NCI-H69 (cell line): ENCODE data around the gene RHOG.
"Not testable (repeated sequence)": the region's sequence is repeated elsewhere in the genome, so short reads cannot be mapped to it uniquely, and the experiment has no call there.

Experiments
- DNase-seq: peaks from one replicate; lab custom pipeline; 2025; lab: John Stamatoyannopoulos, UW

Gene RHOG

DNA sequence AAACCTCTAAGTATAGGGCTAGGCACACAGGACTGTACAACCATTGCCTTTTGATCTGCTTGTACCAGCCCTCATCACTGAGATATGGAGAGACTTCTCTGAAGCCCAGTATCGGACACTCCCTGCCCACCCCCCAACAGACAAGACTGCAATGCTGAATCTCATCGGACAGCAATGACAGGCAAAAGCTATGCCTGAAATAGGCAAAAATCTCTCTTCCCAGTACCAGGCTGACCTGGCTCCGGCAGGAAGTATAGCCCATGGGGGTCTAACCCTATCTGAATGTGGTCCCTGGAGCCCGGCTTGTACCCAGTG lies 6.5 kb downstream of the RHOG start:
- no peak for DNase-seq

DNA sequence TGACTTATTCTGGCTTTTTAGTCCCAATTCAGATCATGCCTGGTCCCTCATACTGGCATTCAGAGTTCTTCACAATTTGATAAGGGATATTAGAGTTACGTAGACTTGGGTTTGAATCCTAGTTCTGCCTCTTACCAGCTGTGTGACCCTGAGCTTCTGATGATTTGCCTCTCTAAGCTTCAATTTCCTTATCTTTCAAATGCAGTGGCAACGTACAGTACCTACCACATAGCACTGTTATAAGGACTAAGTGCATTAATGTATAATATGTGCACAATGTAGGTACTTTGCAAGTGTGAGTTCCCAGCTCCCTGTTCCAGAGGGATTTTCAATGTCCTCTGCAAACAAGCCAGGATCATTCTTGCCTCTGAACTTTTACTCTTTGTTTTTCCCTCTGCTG lies 7.3 kb downstream of the RHOG start:
- DNase-seq, result no peak

DNA sequence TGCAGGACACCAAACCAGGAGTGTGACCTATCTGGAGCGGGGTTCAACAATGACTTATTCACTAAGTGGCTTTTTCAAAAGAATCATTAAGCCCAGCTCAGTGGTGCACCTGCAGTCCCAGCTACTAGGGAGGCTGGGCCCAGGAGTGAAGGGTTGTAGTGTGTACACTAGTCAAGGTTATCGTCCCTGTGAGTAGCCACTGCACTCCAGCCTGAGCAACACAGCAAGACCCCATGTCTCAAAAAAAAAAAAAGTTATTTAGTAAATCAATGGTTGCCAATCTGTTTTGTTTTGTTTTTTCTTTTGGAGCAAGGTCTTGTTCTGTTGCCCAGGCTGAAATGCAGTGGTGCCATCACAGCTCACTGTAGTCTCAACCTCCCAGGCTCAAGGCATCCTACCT lies 7.9 kb downstream of the RHOG start:
- DNase-seq, result no peak

DNA sequence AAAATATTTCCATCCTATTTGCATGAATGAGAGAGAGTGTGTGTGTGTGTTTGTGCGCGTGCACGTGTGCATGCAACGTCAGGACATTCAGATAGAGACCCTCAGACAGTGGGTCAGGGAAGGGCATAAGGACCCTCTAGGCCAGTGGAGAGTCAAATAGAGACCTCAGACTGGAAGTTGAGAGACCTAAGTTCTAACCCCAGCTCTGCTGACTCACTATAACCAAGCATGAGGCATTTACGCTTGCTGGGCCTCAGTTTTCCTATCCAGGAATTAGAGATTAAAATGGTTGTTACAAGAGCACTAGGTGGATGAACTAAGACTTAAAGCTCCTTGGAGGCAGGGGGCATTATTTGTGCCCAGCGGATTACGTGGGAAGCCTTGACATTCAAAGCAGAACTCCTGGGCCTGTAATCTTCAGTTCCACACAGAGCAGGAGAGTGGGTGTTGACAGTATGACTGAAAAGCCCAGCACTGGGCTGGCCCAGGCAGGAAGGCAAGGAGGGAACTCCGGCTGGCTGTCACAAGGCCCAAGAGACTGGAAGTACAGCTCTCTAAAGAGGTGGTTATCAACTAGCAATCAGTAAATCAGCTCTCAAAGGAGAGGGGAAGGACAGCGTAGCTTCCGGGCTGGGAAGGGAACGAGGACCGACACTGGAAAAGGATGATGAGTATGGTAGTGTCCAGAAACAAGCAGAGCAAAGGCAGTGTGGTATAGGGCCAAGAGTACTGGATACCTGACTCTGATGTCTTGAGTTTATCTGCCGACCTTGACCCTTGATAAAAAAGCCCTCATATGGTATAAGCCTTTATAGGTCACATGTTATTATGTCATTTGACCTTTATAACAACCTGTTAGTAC lies 9.2 kb downstream of the RHOG start:
- DNase-seq, result no peak

DNA sequence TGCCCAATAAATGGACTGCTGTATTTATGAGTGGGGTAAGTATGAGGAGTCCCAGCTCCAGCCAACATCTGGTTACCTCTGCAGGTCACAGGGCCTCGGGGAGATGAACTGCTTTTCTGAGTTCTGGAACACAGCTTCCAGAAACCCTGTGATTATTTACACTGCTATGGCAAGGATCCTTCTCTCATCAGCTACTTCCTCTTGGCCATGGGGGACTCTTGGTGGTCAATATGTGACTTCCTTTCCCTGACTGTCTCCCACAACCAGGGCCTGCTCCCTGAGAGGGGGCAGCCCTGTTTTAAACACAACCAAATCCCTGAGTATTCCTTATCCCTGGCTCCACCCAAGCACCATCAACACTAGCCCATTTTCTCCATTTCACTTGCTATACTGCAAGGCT lies 10.0 kb downstream of the RHOG start:
- DNase-seq, result no peak

DNA sequence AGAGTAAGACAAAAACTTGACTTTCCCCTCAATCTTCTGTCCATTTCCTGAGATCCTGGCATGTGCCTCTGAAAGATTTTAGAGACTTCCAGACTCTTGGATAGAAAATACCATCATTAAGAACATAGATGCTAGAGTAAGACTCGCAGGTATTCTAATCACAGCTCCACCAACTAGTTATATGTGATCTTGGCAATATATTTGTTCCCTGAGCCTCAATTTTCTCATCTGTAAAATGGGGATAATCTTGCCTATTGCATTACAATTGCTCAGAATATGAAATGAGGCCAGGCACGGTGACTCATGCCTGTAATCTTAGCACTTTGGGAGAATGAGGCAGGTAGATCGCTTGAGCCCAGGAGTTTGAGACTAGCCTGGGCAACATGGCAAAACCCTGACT lies 10.7 kb downstream of the RHOG start:
- DNase-seq, result no peak

DNA sequence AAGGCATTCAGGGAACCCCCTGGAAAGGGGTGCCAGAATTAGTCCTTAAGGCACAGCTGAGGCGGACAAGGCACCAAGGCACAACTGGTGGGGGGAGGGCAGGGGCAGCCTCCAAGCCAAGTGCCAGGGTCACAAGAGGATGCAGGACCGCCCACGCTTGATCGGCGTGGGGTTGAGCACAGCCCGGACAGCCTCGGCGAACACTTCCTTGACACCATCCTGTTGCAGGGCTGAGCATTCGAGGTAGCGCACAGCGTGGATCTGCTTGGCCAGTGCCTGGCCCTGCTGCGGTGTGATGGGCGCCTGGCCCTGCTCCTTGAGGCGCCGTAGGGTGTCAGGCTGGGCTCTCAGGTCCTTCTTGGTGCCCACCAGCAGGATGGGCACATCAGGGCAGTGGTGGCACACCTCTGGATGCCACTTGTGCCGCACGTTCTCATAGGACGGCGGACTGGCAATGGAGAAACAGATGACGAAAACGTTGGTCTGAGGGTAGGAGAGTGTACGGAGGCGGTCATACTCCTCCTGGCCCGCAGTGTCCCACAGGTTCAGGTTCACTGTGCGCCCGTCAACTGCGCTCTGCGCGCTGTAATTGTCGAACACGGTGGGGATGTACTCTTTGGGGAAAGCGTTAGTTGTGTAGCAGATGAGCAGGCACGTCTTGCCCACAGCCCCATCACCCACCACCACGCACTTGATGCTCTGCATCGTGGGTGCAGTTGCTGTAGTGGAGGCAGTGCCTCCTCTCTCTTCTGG lies 13.1 kb downstream of the RHOG start:
- no peak for DNase-seq

DNA sequence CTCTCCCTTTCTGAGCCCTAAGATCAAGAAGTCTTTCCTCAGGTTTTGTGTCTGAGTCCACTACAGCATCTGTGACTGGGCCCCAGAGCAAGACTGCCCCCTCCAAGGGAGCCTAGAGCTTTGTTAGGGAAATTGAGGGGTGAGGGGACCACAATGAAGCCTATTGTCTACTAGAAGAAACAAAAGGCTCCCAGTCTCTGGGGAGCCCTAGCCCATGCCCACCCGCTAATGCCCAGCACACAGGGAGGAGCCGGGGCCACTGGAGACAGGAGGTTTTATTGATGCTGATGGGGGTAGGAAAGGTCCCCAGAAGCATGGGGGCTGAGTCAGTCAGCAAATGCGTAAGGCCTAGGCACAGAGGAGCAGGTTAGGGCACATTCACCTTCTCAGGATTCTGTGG lies 14.0 kb downstream of the RHOG start:
- no peak for DNase-seq

DNA sequence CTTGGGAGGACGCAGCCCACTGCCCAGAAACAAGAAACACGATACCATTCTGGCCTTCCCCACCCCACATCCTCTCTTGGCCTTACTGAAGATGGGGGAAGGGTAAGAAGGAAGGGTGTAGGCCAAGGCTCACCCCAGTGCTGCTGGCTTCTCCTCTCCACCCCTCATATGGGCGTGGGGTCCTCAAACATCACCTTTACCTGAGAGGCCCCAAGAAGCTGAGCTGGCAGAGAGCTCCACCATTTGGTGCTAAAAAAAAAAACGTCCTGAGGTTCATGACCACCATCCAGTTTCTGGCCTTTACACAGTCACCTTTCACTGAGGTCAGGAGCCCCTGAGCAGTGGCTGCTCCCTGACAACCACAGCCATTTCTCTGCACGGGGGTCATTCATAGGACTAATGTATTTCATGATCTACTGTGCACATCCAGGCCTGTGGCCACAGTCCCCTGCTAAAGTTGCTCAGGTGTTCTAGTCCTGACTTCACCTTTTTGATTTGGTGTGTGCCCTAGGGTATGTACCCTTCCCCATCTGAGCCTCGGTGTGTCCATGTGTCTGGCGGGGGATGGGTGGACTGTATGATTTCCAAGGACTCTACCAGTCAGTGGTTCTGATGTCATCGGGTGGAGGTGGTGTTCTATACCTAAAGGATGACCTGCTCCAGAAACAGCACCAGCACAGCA lies 15.1 kb downstream of the RHOG start:
- no peak for DNase-seq

DNA sequence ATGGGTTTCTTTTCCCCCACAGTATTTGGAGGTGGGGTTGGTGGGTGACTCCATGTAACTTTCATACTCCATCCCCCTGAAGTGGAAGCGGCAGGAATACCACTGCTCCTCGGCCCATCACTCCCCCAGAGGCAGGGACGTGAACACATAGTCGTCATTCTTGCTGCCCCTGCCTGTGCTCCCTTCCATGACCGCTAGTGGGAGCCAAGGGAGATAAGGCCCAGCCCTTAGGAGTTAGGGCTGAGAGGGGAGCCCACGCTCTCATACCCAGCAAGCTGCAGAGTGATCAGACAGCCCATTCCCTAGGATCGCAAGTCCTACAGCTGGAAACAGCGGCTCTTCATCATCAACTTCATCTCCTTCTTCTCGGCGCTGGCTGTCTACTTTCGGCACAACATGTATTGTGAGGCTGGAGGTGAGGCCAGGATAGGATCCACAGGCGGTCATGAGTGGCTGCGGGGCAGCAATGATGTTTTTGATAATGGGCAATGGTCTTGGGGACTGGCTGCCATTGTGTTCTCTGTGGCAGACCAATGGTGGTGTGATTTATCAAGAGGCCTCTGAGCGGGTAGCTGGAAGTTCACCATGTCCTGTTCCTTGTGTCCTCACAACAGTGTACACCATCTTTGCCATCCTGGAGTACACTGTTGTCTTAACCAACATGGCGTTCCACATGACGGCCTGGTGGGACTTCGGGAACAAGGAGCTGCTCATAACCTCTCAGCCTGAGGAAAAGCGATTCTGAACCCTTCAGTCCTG lies 15.9 kb downstream of the RHOG start:
- DNase-seq, result peak; percentile 70

DNA sequence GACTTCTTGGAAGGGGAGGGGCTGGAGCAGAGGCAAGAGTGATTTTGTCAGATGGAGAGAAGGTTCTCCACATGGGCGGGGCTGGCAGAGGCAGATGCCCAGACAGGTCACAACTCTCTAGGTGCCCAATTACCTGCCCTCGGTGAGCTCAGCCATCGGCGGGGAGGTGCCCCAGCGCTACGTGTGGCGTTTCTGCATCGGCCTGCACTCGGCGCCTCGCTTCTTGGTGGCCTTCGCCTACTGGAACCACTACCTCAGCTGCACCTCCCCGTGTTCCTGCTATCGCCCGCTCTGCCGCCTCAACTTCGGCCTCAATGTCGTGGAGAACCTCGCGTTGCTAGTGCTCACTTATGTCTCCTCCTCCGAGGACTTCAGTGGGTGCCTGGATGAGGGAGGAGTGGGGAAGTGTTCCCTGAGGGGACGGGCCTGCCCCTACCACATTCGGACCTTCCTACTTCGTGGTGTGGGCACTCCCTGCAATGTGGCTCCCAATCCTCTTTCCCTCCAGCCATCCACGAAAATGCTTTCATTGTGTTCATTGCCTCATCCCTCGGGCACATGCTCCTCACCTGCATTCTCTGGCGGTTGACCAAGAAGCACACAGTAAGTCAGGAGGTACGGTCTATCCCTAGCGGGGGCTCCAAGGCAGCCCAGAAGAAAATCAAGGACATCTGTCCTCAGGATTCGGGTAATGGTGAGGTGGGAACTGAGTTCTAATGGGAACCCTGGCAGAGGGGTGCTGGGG lies 16.8 kb downstream of the RHOG start:
- no peak for DNase-seq

DNA sequence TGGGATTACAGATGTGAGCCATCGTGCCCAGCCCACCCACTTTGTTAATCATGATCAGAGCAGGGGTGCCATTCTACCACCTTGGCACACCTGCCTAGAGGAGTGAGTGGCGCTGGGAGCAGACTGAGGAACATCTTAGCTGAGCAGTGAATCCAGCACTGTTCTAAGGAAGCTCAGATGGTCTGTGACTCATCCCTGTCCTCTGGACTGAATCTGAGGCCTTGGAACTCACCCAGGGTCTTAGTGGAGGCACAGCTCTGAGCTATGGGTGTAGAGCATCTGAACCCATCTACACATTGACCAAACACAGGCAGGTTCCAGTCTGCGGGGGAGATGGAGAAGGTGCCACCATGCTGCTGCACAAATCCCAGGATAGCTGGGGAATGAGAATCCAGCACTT lies 17.5 kb downstream of the RHOG start:
- no peak for DNase-seq

DNA sequence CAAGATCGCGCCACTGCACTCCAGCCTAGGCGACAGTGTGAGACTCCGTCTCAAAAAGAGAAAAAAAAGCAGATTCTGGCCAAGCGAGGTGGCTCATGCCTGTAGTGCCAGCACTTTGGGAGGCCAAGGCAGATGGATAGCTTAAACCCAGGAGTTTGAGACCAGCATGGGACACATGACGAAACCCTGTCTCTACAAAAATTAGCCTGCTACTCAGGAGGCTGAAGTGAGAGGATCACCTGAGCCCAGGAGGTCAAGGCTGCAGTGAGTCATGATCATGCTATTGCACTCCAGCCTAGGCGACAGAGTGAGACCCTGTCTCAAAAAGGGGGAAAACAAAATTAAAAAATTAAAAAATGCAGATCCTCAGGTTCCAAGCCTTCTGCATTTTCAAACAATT lies 18.4 kb downstream of the RHOG start:
- DNase-seq, result no peak

DNA sequence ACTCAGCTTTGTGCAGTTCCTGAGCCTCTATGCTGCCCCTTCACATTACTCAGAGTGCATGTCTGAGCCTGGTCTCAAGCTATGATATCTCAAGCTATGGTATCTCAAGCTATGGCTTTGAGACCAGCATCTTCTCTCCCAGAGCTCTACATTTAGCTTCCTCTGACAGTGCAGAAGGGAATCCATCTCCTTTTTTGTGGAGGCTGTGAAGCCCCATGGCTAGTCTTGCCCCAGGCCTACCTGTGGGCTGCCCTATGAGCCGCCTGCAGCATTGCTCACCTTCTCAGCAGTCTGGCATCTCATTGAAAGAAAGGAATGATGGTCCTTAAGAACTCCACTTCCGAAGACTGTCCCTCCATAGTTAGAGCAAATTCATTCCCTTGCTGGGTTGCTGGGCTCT lies 19.8 kb downstream of the RHOG start:
- DNase-seq, result no peak

DNA sequence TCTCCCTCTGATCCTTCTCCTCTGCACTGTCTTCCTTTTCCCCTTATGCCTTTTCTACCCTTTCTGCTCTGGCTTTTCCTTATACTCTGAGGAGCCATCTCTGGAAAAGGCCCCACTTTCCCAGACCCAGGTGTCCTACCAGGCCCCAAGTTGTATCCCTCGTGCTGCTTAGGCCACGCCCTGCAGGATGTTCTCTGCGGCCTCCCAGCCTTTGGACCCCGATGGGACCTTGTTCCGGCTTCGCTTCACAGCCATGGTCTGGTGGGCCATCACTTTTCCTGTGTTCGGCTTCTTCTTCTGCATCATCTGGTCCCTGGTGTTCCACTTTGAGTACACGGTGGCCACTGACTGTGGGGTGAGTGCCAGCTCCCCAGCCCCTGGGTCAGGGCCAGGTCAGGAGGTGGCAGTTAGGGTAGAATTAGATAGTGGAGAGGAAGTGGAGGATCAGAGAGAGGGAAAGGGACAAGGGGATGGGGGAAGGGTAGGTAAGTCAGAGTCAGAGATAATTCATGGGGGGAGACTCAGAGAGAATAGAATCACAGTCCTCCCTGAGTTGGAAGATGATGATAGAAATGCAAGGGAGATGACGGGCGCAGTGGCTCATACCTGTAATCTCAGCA lies 23.5 kb downstream of the RHOG start:
- DNase-seq, result no peak

DNA sequence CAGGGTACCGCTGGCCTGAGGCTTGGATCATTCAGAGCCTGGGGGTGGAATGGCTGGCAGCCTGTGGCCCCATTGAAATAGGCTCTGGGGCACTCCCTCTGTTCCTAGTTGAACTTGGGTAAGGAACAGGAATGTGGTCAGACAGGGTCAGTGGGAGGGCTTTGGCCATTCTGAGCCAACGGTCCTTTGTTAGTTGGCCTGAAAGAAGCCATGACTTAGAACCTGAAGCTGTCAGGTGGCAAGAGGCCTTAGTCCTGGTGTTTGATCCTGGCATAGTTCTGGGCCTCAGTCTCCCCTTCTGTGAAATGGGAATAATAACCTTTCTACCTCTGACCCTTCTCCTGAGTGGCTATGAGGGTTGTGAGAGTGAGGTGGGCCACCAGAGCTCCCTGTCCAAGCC lies 24.1 kb downstream of the RHOG start:
- DNase-seq, result no peak

DNA sequence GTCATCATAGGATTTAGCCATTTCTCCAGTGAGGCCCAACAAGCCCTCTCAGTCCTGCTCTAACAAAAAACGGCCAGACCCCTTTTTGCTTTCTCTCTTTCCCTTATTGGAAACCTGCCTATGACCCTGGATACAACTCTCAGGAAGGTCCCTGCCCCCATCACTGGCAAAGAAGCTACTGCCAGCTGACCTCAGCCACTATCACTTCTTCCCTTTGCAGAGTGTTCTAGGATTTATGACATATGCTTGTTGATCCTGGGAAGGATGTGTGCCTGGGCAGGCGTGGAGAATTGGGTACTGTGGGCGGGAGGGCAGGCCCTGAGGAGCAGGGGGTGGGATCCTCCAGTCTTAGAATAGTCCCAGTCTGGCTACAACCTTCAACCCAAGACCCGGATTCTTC lies 24.9 kb downstream of the RHOG start:
- no peak for DNase-seq

DNA sequence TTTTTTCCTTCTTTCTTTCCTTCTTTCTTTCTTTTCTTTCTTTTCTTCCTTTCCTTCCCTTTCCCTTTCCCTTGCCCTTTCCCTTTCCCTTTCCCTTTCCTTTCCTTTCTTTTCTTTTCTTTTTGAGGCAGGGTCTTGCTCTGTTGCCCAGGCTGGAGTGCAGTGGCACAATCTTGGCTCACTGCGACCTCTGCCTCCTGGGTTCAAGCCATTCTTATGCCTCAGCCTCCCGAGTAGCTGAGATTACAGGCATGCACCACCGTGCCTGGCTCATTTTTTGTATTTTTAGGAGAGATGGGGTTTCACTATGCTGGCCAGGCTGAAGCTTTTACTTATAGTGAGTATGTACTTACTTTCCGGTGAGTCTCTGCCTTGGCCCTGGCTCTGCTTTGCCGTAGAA lies 25.9 kb downstream of the RHOG start:
- not testable (repeated sequence) for DNase-seq

DNA sequence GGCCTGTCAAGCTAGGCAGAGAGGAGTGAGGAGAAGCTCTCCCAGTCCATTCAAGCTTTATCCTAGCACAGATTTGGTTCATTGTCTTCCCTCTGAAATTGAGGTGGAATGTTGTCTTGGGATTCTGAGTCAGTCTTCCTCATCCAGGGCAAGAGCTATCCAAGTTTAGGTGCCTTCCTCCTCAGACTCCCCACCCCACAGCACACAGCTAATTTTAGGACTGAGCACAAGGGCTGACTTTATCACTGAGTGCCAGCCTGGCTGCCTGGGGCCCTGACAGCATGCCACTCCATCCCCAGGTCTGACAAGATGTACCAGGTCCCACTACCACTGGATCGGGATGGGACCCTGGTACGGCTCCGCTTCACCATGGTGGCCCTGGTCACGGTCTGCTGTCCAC lies 29.8 kb downstream of the RHOG start:
- DNase-seq, result no peak

DNA sequence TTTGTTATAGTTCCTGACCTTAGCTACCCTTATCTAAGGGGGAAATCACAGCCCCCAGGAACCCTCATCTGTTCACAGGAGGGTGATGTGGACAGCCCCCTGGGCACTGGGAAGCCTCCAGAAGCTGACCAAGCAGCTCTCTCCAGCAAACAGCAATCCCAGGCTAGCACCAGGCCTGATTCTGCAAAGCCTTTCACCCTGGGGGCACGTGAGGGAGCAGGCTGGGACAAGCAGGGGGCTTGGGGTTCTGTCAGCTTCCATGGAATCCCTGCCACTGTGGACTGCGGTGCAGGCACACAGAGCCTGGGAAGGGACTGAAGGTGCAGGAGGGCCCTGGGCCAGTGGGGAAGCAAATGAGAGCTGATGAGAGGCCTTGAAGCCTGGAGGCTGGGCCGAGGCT lies 30.3 kb downstream of the RHOG start:
- DNase-seq, result no peak

DNA sequence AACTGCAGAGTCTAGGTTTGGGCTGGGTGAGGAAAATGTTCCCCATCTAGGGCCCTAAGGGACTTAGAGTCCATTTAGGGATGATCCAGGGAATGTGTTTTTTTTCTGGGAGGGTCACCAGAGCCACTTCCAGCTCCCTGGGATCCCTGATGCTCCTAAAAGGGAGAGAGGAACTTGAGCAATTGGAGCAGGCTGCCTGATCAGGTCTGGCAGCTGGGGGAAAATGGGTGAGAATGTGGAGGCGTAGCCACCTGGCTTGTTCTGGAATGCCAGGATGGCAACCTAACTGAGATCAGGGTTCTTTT lies 31.2 kb downstream of the RHOG start:
- DNase-seq, result no peak
